Transverse colon (tissue), 4 donors: ENCODE measurements around the gene ROCK1.

ENCODE experiments used
- POLR2AphosphoS5 ChIP-seq, 3 donors: sonication (generic); formaldehyde crosslinking; IDR thresholded peaks; one replicate each; pipeline ENCODE4 v1.6.1; 2016; ENCODE audit warnings: antibody characterized with exemption in 3 of 3
- TF ChIP-seq, protein P1 (sequence below), 5 experiments: fragments of 200-600 bp in 3 of 5; fragments of 450-650 bp in 2 of 5; sonication (generic) in 3 of 5; IDR thresholded peaks; 1 replicate in 2 of 5; 2 replicates in 3 of 5; pipeline ENCODE4 v1.5.1; 2016 to 2017; ENCODE audit warnings: antibody characterized with exemption in 5 of 5, inconsistent platforms in 3 of 5, mild to moderate bottlenecking in 2 of 5, moderate library complexity in 1 of 5

DNA sequence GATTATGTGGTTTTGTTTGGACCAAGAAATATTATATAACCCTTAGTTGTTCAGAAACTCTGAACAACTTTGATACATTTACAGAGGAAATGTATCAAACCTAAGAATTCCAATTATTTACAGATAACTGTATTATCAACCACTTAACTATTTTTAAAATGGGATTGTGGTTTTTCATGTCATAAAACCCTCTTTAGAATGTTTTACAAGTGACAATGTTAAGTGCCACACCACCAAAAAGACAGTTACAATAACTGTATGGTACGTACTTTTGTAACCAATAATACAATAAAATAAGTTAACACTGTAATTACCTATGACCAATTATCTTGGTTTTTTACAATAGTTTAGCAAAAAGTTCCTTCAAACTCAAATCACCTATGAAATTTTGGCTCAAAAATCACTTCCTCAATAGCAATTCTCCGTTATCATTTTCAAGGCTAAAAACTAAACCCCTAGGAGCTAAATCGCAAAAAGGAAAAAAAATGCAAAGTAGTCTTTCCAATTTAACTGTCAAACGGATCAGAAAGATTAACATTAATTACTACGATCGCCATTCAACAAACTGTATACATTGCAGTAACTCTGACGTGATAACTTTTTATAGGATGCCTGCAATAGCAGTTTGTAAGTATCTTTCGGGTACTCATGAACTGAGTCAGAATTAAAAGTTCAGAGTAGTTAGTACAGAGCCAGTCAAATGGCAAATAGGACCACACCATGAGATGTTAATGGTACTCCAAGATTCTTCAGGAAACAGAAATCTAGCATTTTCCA, 1.5 kb downstream of the ROCK1 start:
- TF ChIP-seq, protein P1, sequence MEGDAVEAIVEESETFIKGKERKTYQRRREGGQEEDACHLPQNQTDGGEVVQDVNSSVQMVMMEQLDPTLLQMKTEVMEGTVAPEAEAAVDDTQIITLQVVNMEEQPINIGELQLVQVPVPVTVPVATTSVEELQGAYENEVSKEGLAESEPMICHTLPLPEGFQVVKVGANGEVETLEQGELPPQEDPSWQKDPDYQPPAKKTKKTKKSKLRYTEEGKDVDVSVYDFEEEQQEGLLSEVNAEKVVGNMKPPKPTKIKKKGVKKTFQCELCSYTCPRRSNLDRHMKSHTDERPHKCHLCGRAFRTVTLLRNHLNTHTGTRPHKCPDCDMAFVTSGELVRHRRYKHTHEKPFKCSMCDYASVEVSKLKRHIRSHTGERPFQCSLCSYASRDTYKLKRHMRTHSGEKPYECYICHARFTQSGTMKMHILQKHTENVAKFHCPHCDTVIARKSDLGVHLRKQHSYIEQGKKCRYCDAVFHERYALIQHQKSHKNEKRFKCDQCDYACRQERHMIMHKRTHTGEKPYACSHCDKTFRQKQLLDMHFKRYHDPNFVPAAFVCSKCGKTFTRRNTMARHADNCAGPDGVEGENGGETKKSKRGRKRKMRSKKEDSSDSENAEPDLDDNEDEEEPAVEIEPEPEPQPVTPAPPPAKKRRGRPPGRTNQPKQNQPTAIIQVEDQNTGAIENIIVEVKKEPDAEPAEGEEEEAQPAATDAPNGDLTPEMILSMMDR (IDR thresholded peaks at IDR 0.05), result no peak
- no peak for TF ChIP-seq POLR2AphosphoS5 (IDR thresholded peaks at IDR 0.05)
